ENCODE results near the gene CELSR1.

Gene CELSR1

DNA sequence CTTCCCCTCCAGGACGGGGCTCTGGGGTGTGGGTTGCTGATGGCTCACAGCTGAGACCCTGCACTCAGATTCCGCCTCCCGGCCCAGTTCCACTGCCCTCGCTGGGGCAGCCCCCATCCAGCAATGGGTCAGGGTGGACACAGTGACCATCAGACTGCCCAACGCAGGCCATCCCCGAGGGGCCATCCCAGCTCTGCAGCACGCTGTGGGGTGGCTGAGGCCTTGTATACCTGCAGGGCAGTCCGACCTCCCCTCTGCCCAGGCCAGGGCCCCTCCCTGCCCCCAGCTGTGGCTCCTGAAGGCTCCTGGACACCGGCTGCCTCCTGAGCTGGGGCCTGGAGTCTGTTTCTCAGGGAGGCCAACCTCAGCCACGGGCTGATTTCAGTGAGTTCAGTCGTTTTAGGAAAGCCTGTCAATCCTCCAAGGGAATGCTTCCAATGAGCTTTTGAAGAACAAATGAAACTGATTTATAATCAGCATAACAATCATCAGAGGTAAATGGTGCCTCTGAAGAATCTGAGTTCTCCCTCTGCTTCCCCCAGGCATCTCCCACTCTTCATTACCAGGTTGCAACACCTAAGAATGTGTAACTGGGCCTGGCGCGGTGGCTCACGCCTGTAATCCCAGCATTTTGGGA, 95.1 kb downstream of the CELSR1 start:
- DNase-seq: no peak

GRCh38 chr22:46439576-46440465, 97.6 kb downstream of the CELSR1 start:
- no peak for DNase-seq

- DNase-seq: no peak
These were observed 98.3 kb downstream of the CELSR1 start for GRCh38 chr22:46439111-46439510.

DNA sequence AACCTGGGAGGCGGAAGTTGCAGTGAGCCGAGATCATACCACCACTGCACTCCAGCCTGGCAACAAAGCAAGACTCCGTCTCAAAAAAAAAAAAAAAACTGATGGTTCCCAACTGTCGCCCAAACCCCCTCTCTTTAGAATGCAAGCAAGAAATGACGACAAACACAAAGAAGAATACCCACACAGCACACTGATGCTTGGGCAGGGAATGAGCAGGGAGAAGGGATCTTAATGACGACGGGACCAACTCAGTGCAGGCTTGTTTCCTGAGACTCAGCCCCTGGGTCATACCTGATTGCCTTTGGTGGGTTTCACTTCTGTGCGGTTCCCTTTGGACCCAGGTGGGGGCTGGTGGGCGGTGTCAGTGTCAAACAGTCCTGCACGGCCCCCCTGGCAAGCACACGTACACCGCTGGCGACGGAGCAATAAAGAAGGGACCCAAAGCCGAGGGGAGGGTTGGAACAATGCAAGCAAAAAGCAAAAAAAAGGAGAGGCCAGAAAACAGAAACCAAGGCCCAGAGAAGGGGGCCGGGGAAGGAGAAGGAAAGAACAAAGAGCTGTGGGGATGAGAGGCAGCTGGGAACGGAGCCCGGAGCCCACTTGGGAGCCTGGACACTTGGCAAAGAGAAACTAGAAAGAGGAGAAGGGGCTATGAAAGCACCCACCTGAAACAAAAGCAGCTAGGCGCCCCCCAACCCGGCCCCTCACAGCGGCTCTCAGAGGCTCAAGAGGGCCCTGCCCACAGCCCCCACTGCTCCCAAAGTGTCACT, 99.6 kb downstream of the CELSR1 start:
- no peak for DNase-seq

- DNase-seq: no peak
These were observed 100.7 kb downstream of the CELSR1 start for GRCh38 chr22:46436595-46437175.

DNA sequence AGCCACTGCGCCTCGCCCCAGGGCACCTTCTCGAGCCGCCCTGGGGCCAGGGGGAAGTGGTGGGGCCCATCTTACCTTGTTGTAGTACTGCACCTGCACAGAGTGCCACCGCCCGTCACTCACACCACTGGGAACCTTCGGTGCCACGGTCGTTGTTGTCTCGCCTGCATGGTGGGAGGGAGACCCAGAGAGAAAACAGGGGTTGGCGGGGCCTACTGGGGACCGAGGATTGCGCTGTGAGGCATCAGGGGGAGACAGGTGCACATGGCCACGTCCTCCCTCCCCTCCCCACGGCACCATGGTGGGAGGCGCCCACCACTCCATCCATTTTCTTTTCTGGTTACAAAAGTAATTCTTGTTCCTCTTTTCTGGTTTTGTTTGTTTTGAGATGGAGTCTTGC, 104.1 kb downstream of the CELSR1 start:
- DNase-seq: no peak

DNA sequence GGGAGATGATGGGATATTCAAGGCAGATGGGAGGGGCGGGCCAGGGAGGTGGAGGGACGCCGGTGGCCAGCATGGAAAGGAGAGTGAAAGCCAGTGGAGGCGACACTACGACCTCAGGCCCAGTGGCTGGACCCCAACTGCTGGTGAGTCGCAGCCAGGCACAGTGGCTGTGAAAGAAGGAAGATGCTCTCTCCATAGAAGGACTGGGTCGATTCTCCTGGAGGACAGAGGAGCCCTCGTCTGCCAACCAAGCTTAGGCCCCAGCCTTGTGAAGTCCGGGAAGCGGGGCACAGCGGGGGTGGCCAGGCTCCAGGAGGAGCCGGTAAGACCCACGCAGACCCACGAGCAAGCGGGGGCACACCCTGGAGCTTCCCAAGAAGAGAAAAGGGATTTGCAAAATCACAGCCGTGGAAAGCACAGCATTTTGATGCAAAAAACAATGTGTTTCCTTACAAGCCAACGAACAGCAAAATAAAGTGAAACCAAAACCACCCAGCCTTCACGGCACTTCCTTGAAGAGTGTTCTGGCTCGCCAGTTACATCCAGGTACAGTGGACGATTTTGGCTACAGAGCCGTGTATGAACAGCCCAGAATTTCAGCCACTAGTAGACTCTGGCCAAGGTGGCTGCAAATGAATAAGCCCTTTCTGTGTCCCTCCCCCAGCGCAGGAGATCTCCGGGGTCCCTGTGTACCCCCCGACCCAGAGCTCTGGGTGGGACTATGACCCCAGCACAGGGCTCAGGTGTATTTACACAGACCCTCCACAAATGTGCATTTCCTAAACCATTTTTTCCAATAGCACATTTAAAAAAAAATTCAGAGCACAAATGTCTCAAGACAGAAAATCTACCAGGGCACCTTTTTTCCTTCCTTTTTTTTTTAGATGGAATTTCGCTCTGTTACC, 105.0 kb downstream of the CELSR1 start:
- peak in 1 of 14 donors; percentile 16 for DNase-seq

GRCh38 chr22:46430961-46431838, 106.2 kb downstream of the CELSR1 start:
- no peak for DNase-seq

- DNase-seq: no peak
These were observed 108.0 kb downstream of the CELSR1 start for GRCh38 chr22:46429325-46429853.

- no peak for DNase-seq
These were observed 108.7 kb downstream of the CELSR1 start for GRCh38 chr22:46428602-46429324.

DNA sequence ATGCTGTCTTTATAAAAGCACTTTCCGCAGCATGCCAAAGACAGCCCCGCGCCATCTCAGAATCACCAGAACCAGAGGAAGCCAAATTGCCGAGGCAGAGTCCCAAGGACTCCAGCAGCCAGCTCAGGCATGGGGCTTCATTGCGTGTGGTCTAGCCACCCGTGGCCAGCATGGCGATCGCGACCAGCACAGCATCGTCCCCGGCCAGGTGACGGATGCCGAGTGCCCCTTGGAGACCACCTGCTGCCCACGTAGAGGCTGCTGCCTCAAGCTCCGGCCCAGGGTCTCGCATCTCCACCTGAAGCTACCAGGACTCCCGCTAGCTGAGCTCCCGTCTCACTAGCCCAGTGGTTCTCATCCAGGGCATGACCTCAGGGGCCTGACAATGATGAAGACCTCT, 109.2 kb downstream of the CELSR1 start:
- no peak for DNase-seq

GRCh38 chr22:46425016-46425415, 112.4 kb downstream of the CELSR1 start:
- no peak for DNase-seq

DNA sequence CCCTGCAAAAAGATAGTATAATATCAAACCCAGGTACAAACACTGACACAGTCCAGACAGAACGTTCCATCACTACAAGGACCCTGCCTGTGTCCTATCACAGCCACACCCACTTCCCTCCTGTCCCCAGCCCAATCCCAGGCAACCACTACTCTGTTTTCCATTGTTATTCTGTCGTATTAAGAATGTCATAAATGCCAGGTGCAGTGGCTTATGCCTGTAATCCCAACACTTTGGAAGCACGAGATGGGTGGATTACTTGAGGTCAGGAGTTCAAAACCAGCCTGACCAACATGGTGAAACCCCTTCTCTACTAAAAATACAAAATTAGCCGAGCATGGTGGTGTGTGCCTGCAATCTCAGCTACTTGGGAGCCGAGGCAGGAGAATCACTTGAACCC, 112.9 kb downstream of the CELSR1 start:
- no peak for DNase-seq

DNA sequence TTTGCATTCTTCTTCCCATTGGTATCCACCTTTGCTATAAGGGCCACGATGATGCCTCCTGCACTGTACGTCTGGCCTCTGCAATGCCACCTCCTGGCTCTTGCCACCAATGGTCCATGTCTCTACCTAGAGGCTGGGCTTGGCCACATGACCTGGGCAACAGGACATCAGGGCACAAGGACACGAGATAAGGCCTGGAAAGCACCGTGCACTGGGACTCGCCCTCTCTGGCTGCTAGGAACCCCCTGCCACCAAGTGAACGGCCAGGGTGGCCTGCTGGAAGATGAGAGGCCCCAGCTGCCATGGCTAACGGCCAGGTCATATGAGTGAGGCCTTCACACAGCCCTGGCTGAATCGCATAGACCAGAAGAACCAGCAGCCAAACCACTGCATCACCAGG, 114.5 kb downstream of the CELSR1 start:
- DNase-seq: no peak

- DNase-seq: no peak
These were observed 116.2 kb downstream of the CELSR1 start for GRCh38 chr22:46421267-46421666.

GRCh38 chr22:46419754-46420571, 117.5 kb downstream of the CELSR1 start:
- no peak for DNase-seq

- DNase-seq: no peak
These were observed 118.6 kb downstream of the CELSR1 start for GRCh38 chr22:46418827-46419226.

GRCh38 chr22:46417769-46418168, 119.7 kb downstream of the CELSR1 start:
- DNase-seq: no peak
